ENCODE results near the gene SULT1E1. TPM values are rescaled to one million over a fixed set of nuclear protein-coding genes. Genes with fewer than 3 reads are reported as not detected.

Gene SULT1E1
- total RNA-seq, 6 experiments from 2014 or later = 5.1 to 22.3 (median 6.6) TPM

- TF ChIP-seq POLR2A (IDR thresholded peaks at IDR 0.05) (no peak), CTCF (IDR thresholded peaks at IDR 0.05) (peak; percentile 67 to 84 (median 80))
- WGBS (ENCODE audit: insufficient coverage, low coverage, low lambda C conversion rate, missing lambda C conversion rate) = 36% methylated on average over 7 of the region's 8 CpGs
- no peaks in the 10 kb centered on the region for H3K27me3 ChIP-seq
- no peaks in the 10 kb centered on the region for H3K9me3 ChIP-seq
- intact Hi-C loops (cut with DNase I) = loop anchor here in 1 of 2 donors (10.0 kb wide), 1 partner anchor 59 kb away; the partner anchor contains the start of gene SULT1B1
- no peaks in the 10 kb centered on the region for H3K36me3 ChIP-seq
- H3K27ac ChIP-seq = peak overlapping the region in 2 of 3 donors; percentile 38 to 85
- H3K4me1 ChIP-seq = peaks cover 0 to 7% (median 0%) of the 10 kb centered on the region in 4 donors
- no peak overlapping the region for H3K4me3 ChIP-seq
- DNase-seq = peak; percentile 64 to 82 (median 74)
- peak; percentile 99 for ATAC-seq
These were observed 36.3 kb downstream of the SULT1E1 start for GRCh38 chr4:69823481-69824186.

- Histone ChIP-seq H3K9me3 (no peaks in the 10 kb centered on the region), H3K27me3 (no peaks in the 10 kb centered on the region), H3K4me3 (no peak overlapping the region), H3K4me1 (peaks cover 0 to 7% (median 0%) of the 10 kb centered on the region in 4 donors), H3K36me3 (no peaks in the 10 kb centered on the region), H3K27ac (peak overlapping the region in 2 of 3 donors; percentile 38 to 85)
- 44% methylated on average over 4 of the region's 4 CpGs for WGBS (ENCODE audit: insufficient coverage, low coverage, low lambda C conversion rate, missing lambda C conversion rate)
- no peak for ATAC-seq
- no peak for TF ChIP-seq CTCF (IDR thresholded peaks at IDR 0.05)
- no peak for TF ChIP-seq POLR2A (IDR thresholded peaks at IDR 0.05)
- intact Hi-C loops (cut with DNase I) = loop anchor here in 1 of 2 donors (10.0 kb wide), 1 partner anchor 58 kb away; the partner anchor contains the start of gene SULT1B1
- DNase-seq = no peak
These were observed 36.9 kb downstream of the SULT1E1 start for GRCh38 chr4:69823048-69823447.

- WGBS (ENCODE audit: insufficient coverage, low coverage, low lambda C conversion rate, missing lambda C conversion rate) = 85% methylated on average over 5 of the region's 5 CpGs
- H3K4me1 ChIP-seq = peaks cover 0 to 7% (median 0%) of the 10 kb centered on the region in 4 donors
- intact Hi-C loops (cut with DNase I) = loop anchor here in 1 of 2 donors (10.0 kb wide), 1 partner anchor 57 kb away; the partner anchor contains the start of gene SULT1B1
These were observed 37.7 kb downstream of the SULT1E1 start for GRCh38 chr4:69822198-69822597.

GRCh38 chr4:69818060-69818639, 41.8 kb downstream of the SULT1E1 start:
- Histone ChIP-seq H3K36me3 (no peaks in the 10 kb centered on the region), H3K27ac (no peak overlapping the region), H3K4me3 (no peak overlapping the region), H3K27me3 (no peaks in the 10 kb centered on the region), H3K9me3 (no peaks in the 10 kb centered on the region), H3K4me1 (no peaks in the 10 kb centered on the region)
- intact Hi-C loops (cut with DNase I) = no loop called here
- 82% methylated on average over 1 of the region's 1 CpG for WGBS (ENCODE audit: insufficient coverage, low coverage, low lambda C conversion rate, missing lambda C conversion rate)
- no peak for TF ChIP-seq CTCF (IDR thresholded peaks at IDR 0.05)
- no peak for TF ChIP-seq POLR2A (IDR thresholded peaks at IDR 0.05)
- ATAC-seq (no peak), DNase-seq (no peak)

More at GRCh38 chr4:69822198-69822597, 37.7 kb downstream of the SULT1E1 start:
- no peaks in the 10 kb centered on the region for H3K9me3 ChIP-seq
- TF ChIP-seq POLR2A (IDR thresholded peaks at IDR 0.05) = no peak
- no peak for TF ChIP-seq CTCF (IDR thresholded peaks at IDR 0.05)
- H3K4me3 ChIP-seq = no peak overlapping the region
- no peak overlapping the region for H3K27ac ChIP-seq
- H3K36me3 ChIP-seq = no peaks in the 10 kb centered on the region
- ATAC-seq = no peak
- no peak for DNase-seq
- no peaks in the 10 kb centered on the region for H3K27me3 ChIP-seq

All from right lobe of liver (tissue), 6 donors.